IPS-18c (cell line): Measurements from ENCODE around the gene TMEM250.
"Not testable (repeated sequence)": the region's sequence is repeated elsewhere in the genome, so short reads cannot be mapped to it uniquely, and the experiment has no call there.

ENCODE experiments used
- H3K4me3 ChIP-seq: 2 replicates; pipeline ENCODE4 v1.7.0; 2013; ENCODE audit warnings: low read depth, mild to moderate bottlenecking, low read length, moderate library complexity; ENCODE audit not compliant: insufficient read depth
- H3K9me3 ChIP-seq: one replicate; pipeline ENCODE4 v1.6.1; 2013; ENCODE audit warnings: mild to moderate bottlenecking, low read length, moderate library complexity; ENCODE audit not compliant: control insufficient read depth, insufficient read depth

Gene TMEM250

GRCh38 chr9:136107953-136108647 lies 10.6 kb downstream of the TMEM250 start:
- H3K9me3 ChIP-seq, result no peaks in the 10 kb centered on the region
- H3K4me3 ChIP-seq, result no peak overlapping the region

GRCh38 chr9:136107155-136107952 lies 11.3 kb downstream of the TMEM250 start:
- Histone ChIP-seq H3K4me3 (no peak overlapping the region), H3K9me3 (no peaks in the 10 kb centered on the region)

DNA sequence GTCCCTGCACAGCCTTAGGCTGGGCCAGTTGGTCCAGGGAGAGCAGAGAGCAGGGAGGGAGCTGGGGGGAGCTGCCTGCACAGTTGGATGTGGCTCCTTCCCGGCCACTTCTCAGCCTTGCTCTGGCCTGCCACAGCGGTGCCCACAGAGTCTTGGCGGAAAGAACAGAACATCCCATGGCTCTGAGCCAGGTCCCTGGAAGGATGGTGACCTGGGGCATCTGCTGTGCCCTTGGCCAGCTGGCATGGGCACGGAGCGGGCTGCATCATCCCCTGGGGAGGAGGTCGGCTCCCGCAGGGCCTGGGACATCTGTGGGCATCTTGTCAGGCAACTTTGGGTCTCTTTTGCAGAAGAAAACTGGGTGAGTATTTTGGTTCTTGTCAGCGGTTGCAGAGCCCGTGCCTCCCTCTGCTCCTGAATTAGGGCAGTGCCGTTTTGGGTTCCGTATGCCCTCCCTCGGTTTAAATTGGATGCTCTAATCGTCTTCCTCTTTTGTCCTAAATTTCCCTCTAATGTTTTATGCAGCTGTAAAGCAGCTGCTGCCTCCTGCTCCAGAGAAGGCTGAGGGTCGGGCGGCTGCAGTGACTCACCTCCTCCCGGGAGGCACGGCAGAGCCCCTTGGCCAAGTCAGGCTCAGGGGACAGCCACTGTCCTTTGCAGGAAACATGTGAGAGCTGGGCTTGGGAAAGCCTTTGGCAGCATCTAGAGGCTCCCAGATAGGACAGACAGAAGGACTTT lies 13.1 kb downstream of the TMEM250 start:
- Histone ChIP-seq H3K4me3 (no peak overlapping the region), H3K9me3 (no peaks in the 10 kb centered on the region)

- no peak overlapping the region for H3K4me3 ChIP-seq
- H3K9me3 ChIP-seq, result no peaks in the 10 kb centered on the region
These were observed 13.8 kb downstream of the TMEM250 start for GRCh38 chr9:136104916-136105315.

DNA sequence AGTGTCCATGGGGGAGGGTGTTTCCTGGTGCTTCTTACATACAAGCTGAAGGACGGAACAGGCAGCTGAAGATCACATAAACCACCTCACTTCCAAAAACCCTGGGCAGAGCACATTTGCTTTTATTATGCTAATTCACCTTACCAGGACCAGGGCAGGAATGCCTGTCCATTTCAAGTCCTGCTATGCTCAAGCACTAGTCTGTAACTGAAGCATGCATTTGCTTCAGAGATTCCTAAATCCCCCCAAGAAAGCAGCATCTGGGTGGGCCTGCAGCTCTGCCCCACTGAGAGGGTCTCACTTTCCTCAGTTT lies 14.2 kb downstream of the TMEM250 start:
- H3K4me3 ChIP-seq, result no peak overlapping the region
- H3K9me3 ChIP-seq, result no peaks in the 10 kb centered on the region

- H3K4me3 ChIP-seq, result no peak overlapping the region
- no peaks in the 10 kb centered on the region for H3K9me3 ChIP-seq
These were observed 14.8 kb downstream of the TMEM250 start for GRCh38 chr9:136103651-136104487.

- H3K9me3 ChIP-seq, H3K4me3 ChIP-seq: not testable (repeated sequence)
These were observed 17.0 kb downstream of the TMEM250 start for GRCh38 chr9:136101615-136102074.

GRCh38 chr9:136100700-136101614 lies 17.7 kb downstream of the TMEM250 start:
- Histone ChIP-seq H3K4me3 (no peak overlapping the region; the same call in 1 of the 2 replicates), H3K9me3 (no peaks in the 10 kb centered on the region)

GRCh38 chr9:136099542-136099941 lies 19.1 kb downstream of the TMEM250 start:
- H3K4me3 ChIP-seq, result no peak overlapping the region
- H3K9me3 ChIP-seq, result no peaks in the 10 kb centered on the region

GRCh38 chr9:136098844-136099243 lies 19.8 kb downstream of the TMEM250 start:
- Histone ChIP-seq H3K9me3 (no peaks in the 10 kb centered on the region), H3K4me3 (no peak overlapping the region; the same call in 1 of the 2 replicates)

DNA sequence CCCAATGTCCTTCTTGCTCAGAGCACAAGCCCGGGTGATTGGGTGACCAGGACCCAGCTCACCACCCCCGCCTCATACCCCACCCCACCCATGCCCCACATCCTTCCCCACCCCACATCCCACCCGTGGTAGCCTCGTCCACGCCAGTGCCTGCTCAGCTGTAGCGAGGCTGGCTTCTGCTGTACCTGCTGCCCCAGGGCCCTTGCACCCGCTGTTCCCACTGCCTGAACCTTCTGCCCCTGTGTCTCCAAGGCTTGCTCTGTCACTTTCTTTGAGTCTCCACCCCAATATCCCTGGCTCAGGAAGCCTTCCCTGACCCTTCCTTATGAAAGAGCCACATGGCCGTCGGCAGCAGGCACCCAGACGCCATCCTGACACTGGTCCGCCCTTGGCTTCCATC lies 20.5 kb downstream of the TMEM250 start:
- Histone ChIP-seq H3K9me3 (no peaks in the 10 kb centered on the region), H3K4me3 (no peak overlapping the region)

GRCh38 chr9:136096505-136097001 lies 22.1 kb downstream of the TMEM250 start:
- Histone ChIP-seq H3K4me3 (no peak overlapping the region; the same call in 1 of the 2 replicates), H3K9me3 (no peaks in the 10 kb centered on the region)

GRCh38 chr9:136095070-136096058 lies 23.3 kb downstream of the TMEM250 start, which contains the start of gene NACC2:
TSS of gene NACC2 (minus strand) at chr9:136095289. CDS start at chr9:136050521, 44,768 bp downstream.
- no peaks in the 10 kb centered on the region for H3K9me3 ChIP-seq
- peak within 1 kb of the TSS; percentile 56 for H3K4me3 ChIP-seq

DNA sequence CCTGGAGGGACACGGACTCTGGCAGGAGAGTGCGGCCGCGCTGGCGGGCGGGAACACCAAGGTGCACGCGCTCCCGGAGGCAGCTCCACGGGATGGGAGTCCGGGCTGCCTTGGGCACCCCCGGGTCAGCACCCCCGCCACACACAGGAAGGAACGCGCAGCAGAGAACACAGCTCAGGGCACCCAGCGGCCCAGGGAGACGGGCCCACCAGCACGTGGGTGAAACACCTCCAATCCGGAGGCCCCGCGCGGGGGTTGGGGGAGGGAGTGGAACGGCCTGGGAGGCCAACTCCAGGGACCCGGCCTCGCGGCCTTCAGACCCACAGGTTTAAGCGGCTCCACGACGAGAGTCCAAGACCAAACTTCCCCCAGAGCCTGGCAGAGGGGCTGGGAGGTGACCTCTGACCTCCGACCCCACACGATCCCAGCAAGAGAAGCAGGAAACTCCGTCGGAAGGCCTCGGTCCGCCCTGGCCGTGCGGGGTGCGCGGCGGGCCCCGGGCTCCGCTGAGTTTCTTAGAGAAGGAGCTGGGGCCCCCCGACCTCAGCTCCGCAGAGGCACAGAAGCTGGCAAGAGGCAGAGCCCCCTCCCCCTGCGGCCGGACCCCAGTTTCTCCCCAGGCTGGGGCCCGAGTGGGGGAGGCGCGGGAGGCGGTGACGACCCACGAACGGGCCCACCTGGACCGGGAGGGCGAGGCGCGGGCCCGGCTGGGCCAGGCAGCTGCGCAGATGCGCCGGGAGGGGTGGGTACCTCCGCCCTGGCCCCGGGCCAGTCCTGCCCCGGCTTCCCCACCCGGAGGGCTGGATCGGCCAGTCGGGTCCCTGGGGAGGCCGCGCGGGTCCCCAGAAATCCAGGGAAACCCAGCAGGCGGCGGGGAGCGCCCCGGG lies 24.4 kb downstream of the TMEM250 start:
- Histone ChIP-seq H3K9me3 (no peaks in the 10 kb centered on the region), H3K4me3 (peak overlapping the region; percentile 56)
